IMR-90 (cell line): Measurements from ENCODE around the gene LRRC34. TPM values are rescaled to one million over a fixed set of nuclear protein-coding genes. Genes with fewer than 3 reads are reported as not detected.

Source experiments
- ATAC-seq: fragments of 200-7000 bp; cut with Tn5 transposase; 2 replicates; pipeline ENCODE4 v1.9.1; 2020; ENCODE audit warnings: low read depth, mild to moderate bottlenecking, moderate library complexity
- BruUV-seq: library from RNA; stranded (reverse); fragments of 400-500 nt; replicated peaks from 2 replicates; lab custom pipeline; 2021; lab: Mats Ljungman, UMichigan
- CTCF ChIA-PET: fragments of 300-600 bp; formaldehyde crosslinking; extraction: SDS; loops from one replicate; lab custom pipeline; 2021; ENCODE audit warnings: antibody characterized with exemption; lab: Yijun Ruan, JAX
- POLR2A ChIA-PET: fragments of 300-600 bp; sonication (Branson Sonifier 250); formaldehyde crosslinking; loops from one replicate; lab custom pipeline; 2022; ENCODE audit warnings: antibody characterized with exemption; ENCODE audit not compliant: unreplicated experiment; lab: Charles Lee
- DNase-seq: peaks from one replicate; pipeline ENCODE4 v3.0.0; 2013
- H2AFZ ChIP-seq: replicated peaks from 2 replicates; pipeline ENCODE3; 2013; ENCODE audit warnings: low read length, mild to moderate bottlenecking; ENCODE audit not compliant: poor library complexity
- H2AK5ac ChIP-seq: 2 replicates; pipeline ENCODE4 v1.6.1; 2013; ENCODE audit warnings: low read depth, low read length, inconsistent platforms
- H2AK9ac ChIP-seq: replicated peaks from 2 replicates; pipeline ENCODE3; 2013; ENCODE audit warnings: mild to moderate bottlenecking, low read depth, low read length, moderate library complexity; ENCODE audit not compliant: poor library complexity
- H2BK120ac ChIP-seq: 2 replicates; pipeline ENCODE4 v1.6.1; 2013; ENCODE audit warnings: low read depth, low read length, inconsistent platforms
- H2BK15ac ChIP-seq: 3 replicates; pipeline ENCODE4 v1.6.1; 2013; ENCODE audit warnings: low read depth, low read length, inconsistent platforms
- H2BK20ac ChIP-seq: 2 replicates; pipeline ENCODE4 v1.6.1; 2013; ENCODE audit warnings: low read depth, mild to moderate bottlenecking, inconsistent platforms, low read length, moderate library complexity
- H2BK5ac ChIP-seq: 2 replicates; pipeline ENCODE4 v1.6.1; 2013; ENCODE audit warnings: mild to moderate bottlenecking, low read depth, low read length, inconsistent platforms; ENCODE audit not compliant: poor library complexity, severe bottlenecking
- H3K14ac ChIP-seq: replicated peaks from 2 replicates; pipeline ENCODE4 v1.6.1; 2013; ENCODE audit warnings: low read depth, low read length, inconsistent platforms
- H3K18ac ChIP-seq: 2 replicates; pipeline ENCODE4 v1.6.1; 2013; ENCODE audit warnings: low read depth, low read length, control low read depth
- H3K23ac ChIP-seq: 2 replicates; pipeline ENCODE4 v1.6.1; 2013; ENCODE audit warnings: low read depth, low read length, inconsistent platforms
- H3K27ac ChIP-seq: 2 replicates; pipeline ENCODE4 v1.5.1; 2013; ENCODE audit warnings: mild to moderate bottlenecking, control low read depth, low read length; ENCODE audit not compliant: insufficient read depth
- H3K27me3 ChIP-seq: 2 replicates; pipeline ENCODE4 v1.6.1; 2013; ENCODE audit warnings: low read length; ENCODE audit not compliant: control insufficient read depth, insufficient read depth
- H3K36me3 ChIP-seq: 2 replicates; pipeline ENCODE4 v1.6.1; 2013; ENCODE audit warnings: low read length, mixed read lengths; ENCODE audit not compliant: control insufficient read depth, insufficient read depth
- H3K4ac ChIP-seq: 2 replicates; pipeline ENCODE4 v1.6.1; 2013; ENCODE audit warnings: low read depth, low read length, inconsistent platforms
- H3K4me1 ChIP-seq: 2 replicates; pipeline ENCODE4 v1.6.1; 2013; ENCODE audit warnings: low read length, mixed read lengths; ENCODE audit not compliant: control insufficient read depth, insufficient read depth
- H3K4me2 ChIP-seq: 2 replicates; pipeline ENCODE4 v1.6.1; 2013; ENCODE audit warnings: low read depth, mild to moderate bottlenecking, control low read depth, low read length, moderate library complexity
- H3K4me3 ChIP-seq: 2 replicates; pipeline ENCODE4 v1.5.1; 2013; ENCODE audit warnings: low read depth, mild to moderate bottlenecking, control low read depth, low read length, moderate library complexity; ENCODE audit not compliant: insufficient read depth
- H3K56ac ChIP-seq: 2 replicates; pipeline ENCODE4 v1.6.1; 2013; ENCODE audit warnings: low read length, inconsistent platforms; ENCODE audit not compliant: insufficient read depth; ENCODE audit errors: extremely low read depth
- H3K79me1 ChIP-seq, 2 experiments: 2 replicates each; pipeline ENCODE4 v1.6.1; 2013; ENCODE audit warnings: low read length in 2 of 2, inconsistent platforms in 1 of 2, low read depth in 1 of 2
- H3K9ac ChIP-seq: 2 replicates; pipeline ENCODE4 v1.6.1; 2013; ENCODE audit warnings: low read depth, low read length, control low read depth
- H3K9me1 ChIP-seq: 2 replicates; pipeline ENCODE4 v1.6.1; 2013; ENCODE audit warnings: low read length, inconsistent platforms; ENCODE audit not compliant: insufficient read depth
- H3K9me3 ChIP-seq: 2 replicates; pipeline ENCODE4 v1.6.1; 2013; ENCODE audit warnings: low read length; ENCODE audit not compliant: control insufficient read depth, insufficient read depth
- H4K20me1 ChIP-seq: 2 replicates; pipeline ENCODE4 v1.6.1; 2013; ENCODE audit warnings: low read length, inconsistent platforms; ENCODE audit not compliant: insufficient read depth
- H4K5ac ChIP-seq: 2 replicates; pipeline ENCODE4 v1.6.1; 2013; ENCODE audit warnings: mild to moderate bottlenecking, low read depth, low read length, control low read depth
- H4K8ac ChIP-seq, 2 experiments: 2 replicates each; pipeline ENCODE4 v1.6.1; 2013; ENCODE audit warnings: low read depth in 2 of 2, low read length in 2 of 2, control low read depth in 1 of 2, inconsistent platforms in 1 of 2
- H4K91ac ChIP-seq: 2 replicates; pipeline ENCODE4 v1.6.1; 2013; ENCODE audit warnings: low read depth, low read length, inconsistent platforms; ENCODE audit not compliant: insufficient read depth
- BHLHE40 ChIP-seq: fragments of 150-350 bp; IDR thresholded peaks from 2 replicates; pipeline ENCODE4 v1.6.1; 2016; ENCODE audit warnings: mild to moderate bottlenecking, low read depth, low read length
- CEBPB ChIP-seq: IDR thresholded peaks from 2 replicates; pipeline ENCODE4 v1.6.1; 2012; ENCODE audit warnings: low read depth, low read length, improper control_type of control experiment
- CHD1 ChIP-seq: IDR thresholded peaks from 2 replicates; pipeline ENCODE4 v1.6.1; 2012; ENCODE audit warnings: low read depth, low read length, improper control_type of control experiment
- CTCF ChIP-seq: conservative IDR thresholded peaks from 2 replicates; pipeline ENCODE4 v1.5.1; 2012; ENCODE audit warnings: mild to moderate bottlenecking, low read depth, low read length, improper control_type of control experiment
- FOS ChIP-seq: fragments of 150-350 bp; IDR thresholded peaks from 2 replicates; pipeline ENCODE4 v1.6.1; 2016; ENCODE audit warnings: low read depth, low read length
- MAFK ChIP-seq: IDR thresholded peaks from 2 replicates; pipeline ENCODE4 v1.6.1; 2012; ENCODE audit warnings: low read depth, low read length, improper control_type of control experiment
- MAZ ChIP-seq: IDR thresholded peaks from 2 replicates; pipeline ENCODE4 v1.6.1; 2012; ENCODE audit warnings: low read depth, mild to moderate bottlenecking, low read length, improper control_type of control experiment, moderate library complexity, borderline replicate concordance
- MXI1 ChIP-seq: IDR thresholded peaks from 2 replicates; pipeline ENCODE4 v1.6.1; 2012; ENCODE audit warnings: low read depth, mild to moderate bottlenecking, low read length, moderate library complexity, borderline replicate concordance
- NFE2L2 ChIP-seq: fragments of 150-350 bp; IDR thresholded peaks from 2 replicates; pipeline ENCODE4 v1.6.1; 2016; ENCODE audit warnings: low read depth, mild to moderate bottlenecking, low read length
- POLR2A ChIP-seq: IDR thresholded peaks from 2 replicates; pipeline ENCODE4 v1.6.1; 2012; ENCODE audit warnings: mild to moderate bottlenecking, low read depth, low read length
- RAD21 ChIP-seq: IDR thresholded peaks from 2 replicates; pipeline ENCODE4 v1.6.1; 2012; ENCODE audit warnings: low read length, improper control_type of control experiment
- RCOR1 ChIP-seq: IDR thresholded peaks from 2 replicates; pipeline ENCODE4 v1.6.1; 2012; ENCODE audit warnings: mild to moderate bottlenecking, low read length, improper control_type of control experiment; ENCODE audit not compliant: insufficient replicate concordance
- RFX5 ChIP-seq: IDR thresholded peaks from 2 replicates; pipeline ENCODE4 v1.8.0; 2012; ENCODE audit warnings: low read depth, mild to moderate bottlenecking, low read length, moderate library complexity
- SMC3 ChIP-seq: fragments of 150-350 bp; IDR thresholded peaks from 2 replicates; pipeline ENCODE4 v1.6.1; 2016; ENCODE audit warnings: low read depth, mild to moderate bottlenecking, antibody characterized with exemption, low read length, moderate library complexity
- WGBS, 2 experiments: methylation state at CpG; one replicate each; pipeline versions ENCODE4 v1.1.5 to v1.1.7; 2013; ENCODE audit warnings: missing lambda C conversion rate in 2 of 2; ENCODE audit not compliant: insufficient read length in 1 of 2; ENCODE audit errors: extremely low coverage in 2 of 2; 5-methylcytosine and 5-hydroxymethylcytosine counted together
- dilution Hi-C: fragments of 300-500 bp; cut with HindIII; formaldehyde crosslinking; loops from one replicate; pipeline ENCODE4 v1.14.3; 2018; ENCODE audit warnings: low sequenced_read_pairs; ENCODE audit not compliant: unreplicated experiment
- in situ Hi-C: fragments of 300-500 bp; cut with MboI; formaldehyde crosslinking; loops from 3 replicates; pipeline ENCODE4 v1.14.3; 2019; ENCODE audit warnings: low sequenced_read_pairs, inconsistent platforms, mixed read lengths
- intact Hi-C: fragments of 100-400 bp; cut with micrococcal nuclease; formaldehyde crosslinking; loops from 2 replicates; pipeline ENCODE4 v1.10.0; 2022
- polyA plus RNA-seq, 3 experiments: library from polyadenylated mRNA; depleted of rRNA; stranded (reverse); fragments of >200 nt; gene quantifications; 2 replicates each; pipeline ENCODE4 v1.2.3, GENCODE V29; 2012; ENCODE audit warnings: low replicate concordance in 1 of 3
- total RNA-seq: library from RNA; depleted of rRNA; stranded (reverse); fragments of >200 nt; gene quantifications from 2 replicates; pipeline ENCODE4 v1.2.3, GENCODE V29; 2012
- TF ChIP-seq, protein P1 (sequence below): fragments of 150-350 bp; IDR thresholded peaks from 2 replicates; pipeline ENCODE4 v1.6.1; 2016; ENCODE audit warnings: low read depth, mild to moderate bottlenecking, low read length, moderate library complexity, borderline replicate concordance
- TF ChIP-seq, protein P2 (sequence below): fragments of 150-350 bp; IDR thresholded peaks from 2 replicates; pipeline ENCODE4 v1.6.1; 2017; ENCODE audit warnings: mild to moderate bottlenecking, antibody characterized with exemption, low read length, low read depth

LRRC34 gene
- total and polyA plus RNA-seq, 2 of the 4 experiments (the other 2 are of a cell fraction): 0.90 to 0.91 TPM

DNA sequence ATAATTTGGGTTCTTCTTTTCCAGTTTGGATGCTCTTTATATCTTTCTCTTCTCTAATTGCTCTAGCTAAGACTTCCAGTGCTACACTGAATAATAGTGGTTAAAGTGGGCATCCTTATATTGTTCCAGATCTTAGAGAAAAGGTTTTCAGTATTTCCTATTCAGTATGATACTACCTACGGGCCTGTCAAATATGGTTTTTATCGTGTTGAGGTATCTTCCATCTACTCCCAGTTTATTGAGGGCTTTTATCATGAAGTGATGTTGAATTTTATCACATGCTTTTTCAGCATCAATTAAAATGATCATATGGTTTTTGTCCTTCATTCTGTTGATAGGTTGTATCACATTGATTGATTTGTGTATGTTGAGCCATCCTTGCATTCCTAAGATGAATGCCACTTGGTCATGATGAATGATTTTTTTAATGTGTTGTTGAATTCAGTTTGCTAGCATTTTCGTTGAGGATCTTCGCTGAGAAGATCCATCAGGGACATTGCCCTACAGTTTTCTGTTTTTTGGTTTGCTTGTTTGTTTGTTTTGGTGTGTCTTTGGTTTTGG is 3.0 kb upstream of the LRRC34 start:
- dilution Hi-C loops (no loop called here), in situ Hi-C loops (no loop called here), intact Hi-C loops (no loop called here)
- Histone ChIP-seq H3K9me1 (peaks cover 9% of the 10 kb centered on the region), H3K4me3 (no peak overlapping the region), H2BK5ac (no peak overlapping the region), H4K8ac (no peak overlapping the region), H2BK20ac (no peak overlapping the region), H2BK15ac (no peak overlapping the region), H3K23ac (no peak overlapping the region), H2AK9ac (no peak overlapping the region), H3K4me1 (peaks cover 6% of the 10 kb centered on the region), H3K4me2 (no peak overlapping the region), H3K27me3 (no peaks in the 10 kb centered on the region), H2AFZ (no peak overlapping the region), H4K5ac (no peak overlapping the region), H2BK120ac (no peak overlapping the region), H3K27ac (no peak overlapping the region), H3K18ac (no peak overlapping the region), H2AK5ac (no peak overlapping the region), H3K4ac (no peak overlapping the region), H4K91ac (no peak overlapping the region), H3K79me1 (peaks cover 0 to 3% of the 10 kb centered on the region in 2 experiments; a peak in 1 of 4 replicates), H3K56ac (no peak overlapping the region), H3K9ac (no peak overlapping the region), H3K9me3 (no peaks in the 10 kb centered on the region), H3K36me3 (no peaks in the 10 kb centered on the region), H3K14ac (no peak overlapping the region), H4K20me1 (no peaks in the 10 kb centered on the region)
- no TSS peak for BruUV-seq
- DNase-seq: no peak
- TF ChIP-seq, protein P1, sequence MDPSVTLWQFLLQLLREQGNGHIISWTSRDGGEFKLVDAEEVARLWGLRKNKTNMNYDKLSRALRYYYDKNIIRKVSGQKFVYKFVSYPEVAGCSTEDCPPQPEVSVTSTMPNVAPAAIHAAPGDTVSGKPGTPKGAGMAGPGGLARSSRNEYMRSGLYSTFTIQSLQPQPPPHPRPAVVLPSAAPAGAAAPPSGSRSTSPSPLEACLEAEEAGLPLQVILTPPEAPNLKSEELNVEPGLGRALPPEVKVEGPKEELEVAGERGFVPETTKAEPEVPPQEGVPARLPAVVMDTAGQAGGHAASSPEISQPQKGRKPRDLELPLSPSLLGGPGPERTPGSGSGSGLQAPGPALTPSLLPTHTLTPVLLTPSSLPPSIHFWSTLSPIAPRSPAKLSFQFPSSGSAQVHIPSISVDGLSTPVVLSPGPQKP: no peak
- TF ChIP-seq MAFK: no peak
- no peak for TF ChIP-seq BHLHE40
- no peak for TF ChIP-seq CHD1
- TF ChIP-seq, protein P2, sequence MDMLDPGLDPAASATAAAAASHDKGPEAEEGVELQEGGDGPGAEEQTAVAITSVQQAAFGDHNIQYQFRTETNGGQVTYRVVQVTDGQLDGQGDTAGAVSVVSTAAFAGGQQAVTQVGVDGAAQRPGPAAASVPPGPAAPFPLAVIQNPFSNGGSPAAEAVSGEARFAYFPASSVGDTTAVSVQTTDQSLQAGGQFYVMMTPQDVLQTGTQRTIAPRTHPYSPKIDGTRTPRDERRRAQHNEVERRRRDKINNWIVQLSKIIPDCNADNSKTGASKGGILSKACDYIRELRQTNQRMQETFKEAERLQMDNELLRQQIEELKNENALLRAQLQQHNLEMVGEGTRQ: no peak
- TF ChIP-seq NFE2L2: no peak
- TF ChIP-seq POLR2A: no peak
- TF ChIP-seq MXI1: no peak
- no peak for TF ChIP-seq CTCF
- TF ChIP-seq MAZ: no peak
- no peak for TF ChIP-seq FOS
- no peak for TF ChIP-seq RAD21
- TF ChIP-seq SMC3: no peak
- no peak for TF ChIP-seq RFX5
- no peak for TF ChIP-seq RCOR1
- no peak for TF ChIP-seq CEBPB
- no peak for ATAC-seq
- POLR2A ChIA-PET: no interaction called here
- WGBS, 2 experiments: no CpG with 5 or more reads among the region's 4 CpGs
- CTCF ChIA-PET: no interaction called here
